ENCODE results near the gene MRPS23. TPM values are rescaled to one million over a fixed set of nuclear protein-coding genes. Genes with fewer than 3 reads are reported as not detected.

MRPS23 gene
- total RNA-seq, 1 donor from 2014 or later = 31.9 TPM

- no peak for DNase-seq (ENCODE audit: low spot score)
Observed at GRCh38 chr17:57838857-57839570, 10.8 kb downstream of the MRPS23 start.

GRCh38 chr17:57838453-57838852 is 11.4 kb downstream of the MRPS23 start:
- DNase-seq (ENCODE audit: low spot score) = no peak

GRCh38 chr17:57835333-57835900 is 14.4 kb downstream of the MRPS23 start:
- DNase-seq (ENCODE audit: low spot score) = no peak

- no peak for DNase-seq (ENCODE audit: low spot score)
Observed at GRCh38 chr17:57834146-57834741, 15.6 kb downstream of the MRPS23 start.

GRCh38 chr17:57833179-57833939 is 16.5 kb downstream of the MRPS23 start:
- DNase-seq (ENCODE audit: low spot score) = no peak

- no peak for DNase-seq (ENCODE audit: low spot score)
Observed at GRCh38 chr17:57832314-57833178, 17.3 kb downstream of the MRPS23 start.

GRCh38 chr17:57830880-57831279 is 19.0 kb downstream of the MRPS23 start:
- no peak for DNase-seq (ENCODE audit: low spot score)

- no peak for DNase-seq (ENCODE audit: low spot score)
Observed at GRCh38 chr17:57823469-57824401, 26.1 kb downstream of the MRPS23 start.

GRCh38 chr17:57819867-57820266 is 30.0 kb downstream of the MRPS23 start:
- no peak for DNase-seq (ENCODE audit: low spot score)

- DNase-seq (ENCODE audit: low spot score) = no peak
Observed at GRCh38 chr17:57819285-57819684, 30.6 kb downstream of the MRPS23 start.

- no peak for DNase-seq (ENCODE audit: low spot score)
Observed at GRCh38 chr17:57818066-57818465, 31.8 kb downstream of the MRPS23 start.

GRCh38 chr17:57817299-57817698 is 32.5 kb downstream of the MRPS23 start:
- no peak for DNase-seq (ENCODE audit: low spot score)

- no peak for DNase-seq (ENCODE audit: low spot score)
Observed at GRCh38 chr17:57814421-57814820, 35.4 kb downstream of the MRPS23 start.

GRCh38 chr17:57811638-57812280 is 38.1 kb downstream of the MRPS23 start:
- DNase-seq (ENCODE audit: low spot score) = no peak

- no peak for DNase-seq (ENCODE audit: low spot score)
Observed at GRCh38 chr17:57810721-57811637, 38.9 kb downstream of the MRPS23 start.

GRCh38 chr17:57809879-57810278 is 40.0 kb downstream of the MRPS23 start:
- no peak for DNase-seq (ENCODE audit: low spot score)

GRCh38 chr17:57808882-57809281 is 41.0 kb downstream of the MRPS23 start:
- DNase-seq (ENCODE audit: low spot score) = no peak

GRCh38 chr17:57806167-57806830 is 43.5 kb downstream of the MRPS23 start:
- DNase-seq (ENCODE audit: low spot score) = no peak
